WERI-Rb-1 (cell line): ENCODE data around the gene CRYM.
"Not testable (repeated sequence)": the region's sequence is repeated elsewhere in the genome, so short reads cannot be mapped to it uniquely, and the experiment has no call there.

ENCODE experiments used
- DNase-seq: peaks from one replicate; pipeline ENCODE4 v3.0.0-alpha.2; 2020
- H3K27ac ChIP-seq: fragments of 250-450 bp; sonication (Bioruptor Pico); 2 replicates; pipeline ENCODE4 v1.5.1; 2020; ENCODE audit warnings: mild to moderate bottlenecking, moderate library complexity
- H3K27me3 ChIP-seq: fragments of 250-450 bp; sonication (Bioruptor Pico); 2 replicates; pipeline ENCODE4 v1.5.1; 2021; ENCODE audit warnings: mild to moderate bottlenecking, low read depth, moderate library complexity; ENCODE audit not compliant: insufficient read depth, severe bottlenecking
- H3K36me3 ChIP-seq: fragments of 250-450 bp; sonication (Bioruptor Pico); 2 replicates; pipeline ENCODE4 v1.5.1; 2020; ENCODE audit warnings: mild to moderate bottlenecking, moderate library complexity
- H3K4me3 ChIP-seq: 2 replicates; pipeline ENCODE4 v1.5.1; 2011; ENCODE audit warnings: low read depth, mild to moderate bottlenecking, control low read depth, low read length
- H3K9me3 ChIP-seq: fragments of 250-450 bp; sonication (Bioruptor Pico); 2 replicates; pipeline ENCODE4 v1.5.1; 2021; ENCODE audit warnings: mild to moderate bottlenecking, moderate library complexity; ENCODE audit not compliant: severe bottlenecking
- CTCF ChIP-seq: IDR thresholded peaks from 2 replicates; pipeline ENCODE4 v1.5.1; 2011; ENCODE audit warnings: low read depth, mild to moderate bottlenecking, control low read depth, inconsistent platforms, low read length

CRYM gene

DNA sequence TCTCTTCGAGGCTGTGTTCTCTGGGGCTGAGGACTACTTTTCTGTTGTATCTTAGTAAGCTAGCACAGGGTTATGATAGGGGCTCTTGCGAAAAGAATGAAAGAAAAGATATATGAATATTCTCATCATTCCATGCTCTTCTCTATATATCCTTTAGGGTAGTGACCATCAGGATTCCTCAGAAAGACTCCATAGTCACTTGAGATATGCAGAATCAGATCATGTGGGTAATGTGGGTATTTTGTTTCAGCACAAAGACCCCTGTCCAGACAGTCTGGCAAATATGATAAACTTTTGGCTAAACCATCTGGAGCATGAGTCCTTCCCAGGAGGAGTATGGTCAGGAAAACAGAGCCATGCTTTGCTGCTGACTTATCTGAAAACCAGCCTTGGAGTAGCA is 21.5 kb downstream of the CRYM start:
- H3K9me3 ChIP-seq, result no peaks in the 10 kb centered on the region
- no peak overlapping the region for H3K27ac ChIP-seq
- H3K4me3 ChIP-seq, result no peak overlapping the region
- H3K36me3 ChIP-seq, result no peaks in the 10 kb centered on the region
- DNase-seq, result no peak
- no peak for TF ChIP-seq CTCF
- H3K27me3 ChIP-seq, result no peaks in the 10 kb centered on the region

DNA sequence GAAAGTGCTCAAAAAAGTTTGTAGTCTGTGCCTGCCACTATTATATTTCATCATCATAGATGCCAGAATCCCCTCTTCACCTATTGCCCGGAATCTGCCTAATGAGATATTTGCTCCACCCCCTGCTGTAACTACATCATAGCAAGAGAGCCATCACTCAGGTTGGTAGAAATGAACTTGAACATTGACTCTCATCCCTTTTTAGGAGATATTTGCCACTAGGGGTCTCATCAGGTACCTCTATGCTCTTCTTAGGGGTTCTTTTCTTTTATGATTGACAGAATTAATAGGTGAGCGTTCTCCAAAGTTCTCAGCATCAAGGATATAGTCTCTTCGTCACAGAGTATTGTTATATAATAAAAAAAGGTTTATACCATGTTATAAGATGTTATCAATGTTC is 24.6 kb downstream of the CRYM start:
- Histone ChIP-seq H3K4me3 (no peak overlapping the region), H3K36me3 (no peaks in the 10 kb centered on the region), H3K27ac (no peak overlapping the region), H3K27me3 (no peaks in the 10 kb centered on the region), H3K9me3 (no peaks in the 10 kb centered on the region)
- no peak for TF ChIP-seq CTCF
- no peak for DNase-seq

DNA sequence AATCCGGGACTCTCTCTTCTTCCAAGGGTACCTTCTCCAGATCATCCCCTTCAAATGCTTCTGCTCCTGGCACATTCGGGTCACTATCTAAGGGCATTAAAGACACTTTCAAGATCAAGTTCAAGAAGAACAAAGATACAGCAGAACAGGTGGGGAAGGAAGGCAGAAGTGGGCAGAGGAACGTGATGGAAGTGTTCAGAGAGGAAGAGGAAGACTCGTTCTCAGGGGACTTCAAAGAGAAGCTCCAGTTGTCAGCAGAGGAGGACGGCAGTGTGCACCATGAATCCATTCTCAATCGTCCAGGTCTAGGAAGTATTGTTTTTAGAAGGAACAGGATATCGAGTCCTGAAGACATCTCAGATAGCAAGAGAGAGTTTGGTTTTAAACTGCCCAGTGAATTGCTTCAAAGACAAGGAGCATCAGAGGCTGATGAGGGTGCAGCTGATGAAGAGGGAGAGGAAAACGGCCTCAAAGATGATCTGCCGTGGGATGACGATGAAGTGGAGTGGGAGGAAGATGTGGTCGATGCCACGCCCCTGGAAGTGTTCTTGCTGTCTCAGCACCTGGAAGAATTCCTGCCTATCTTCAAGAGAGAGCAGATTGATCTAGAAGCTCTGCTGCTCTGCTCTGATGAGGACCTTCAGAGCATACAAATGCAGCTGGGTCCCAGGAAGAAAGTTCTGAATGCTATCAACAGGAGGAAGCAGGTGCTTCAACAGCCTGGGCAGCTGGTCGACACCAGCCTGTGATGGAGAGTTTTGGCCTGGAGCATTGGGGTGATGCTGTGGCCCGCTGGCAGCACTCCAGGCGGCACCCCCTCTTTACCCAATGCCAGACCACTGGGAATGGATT is 27.8 kb downstream of the CRYM start:
- no peak for TF ChIP-seq CTCF
- no peak for DNase-seq
- no peaks in the 10 kb centered on the region for H3K27me3 ChIP-seq
- no peak overlapping the region for H3K4me3 ChIP-seq
- no peaks in the 10 kb centered on the region for H3K36me3 ChIP-seq
- no peaks in the 10 kb centered on the region for H3K9me3 ChIP-seq
- H3K27ac ChIP-seq, result no peak overlapping the region

GRCh38 chr16:21248179-21248578 is 29.9 kb downstream of the CRYM start:
- not testable (repeated sequence) for H3K4me3 ChIP-seq, DNase-seq, H3K9me3 ChIP-seq, H3K36me3 ChIP-seq, H3K27me3 ChIP-seq, H3K27ac ChIP-seq

GRCh38 chr16:21244518-21245215 is 33.4 kb downstream of the CRYM start:
- Histone ChIP-seq H3K36me3 (no peaks in the 10 kb centered on the region), H3K27ac (no peak overlapping the region), H3K27me3 (no peaks in the 10 kb centered on the region), H3K4me3 (no peak overlapping the region), H3K9me3 (no peaks in the 10 kb centered on the region)
- TF ChIP-seq CTCF, result no peak
- DNase-seq, result no peak

DNA sequence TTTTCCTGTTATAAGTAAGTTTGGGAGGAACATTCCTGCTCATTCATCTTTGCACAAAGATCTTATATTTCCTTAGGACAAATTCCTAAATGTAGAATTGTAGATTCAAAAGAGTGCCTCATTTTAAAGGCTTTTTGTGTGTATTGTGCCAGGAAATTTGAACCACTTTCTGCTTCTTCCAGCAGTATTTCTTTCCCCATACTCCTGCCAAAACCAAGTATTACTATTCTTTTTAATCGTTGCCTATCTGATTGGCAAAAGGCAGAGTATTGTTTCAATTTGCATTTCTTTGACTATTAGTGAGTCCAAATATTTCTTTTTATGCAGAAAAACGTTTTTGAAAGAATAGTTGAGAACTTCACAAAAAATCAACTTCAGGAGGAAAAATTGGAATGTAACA is 35.3 kb downstream of the CRYM start:
- H3K36me3 ChIP-seq, result no peaks in the 10 kb centered on the region
- DNase-seq, result no peak
- H3K27ac ChIP-seq, result no peak overlapping the region
- no peak for TF ChIP-seq CTCF
- H3K9me3 ChIP-seq, result no peaks in the 10 kb centered on the region
- no peaks in the 10 kb centered on the region for H3K27me3 ChIP-seq
- H3K4me3 ChIP-seq, result no peak overlapping the region
